ENCODE results near the gene PARD3B.

GRCh38 chr2:204507636-204508035, 37.6 kb upstream of the PARD3B start:
- TF ChIP-seq, protein P1, sequence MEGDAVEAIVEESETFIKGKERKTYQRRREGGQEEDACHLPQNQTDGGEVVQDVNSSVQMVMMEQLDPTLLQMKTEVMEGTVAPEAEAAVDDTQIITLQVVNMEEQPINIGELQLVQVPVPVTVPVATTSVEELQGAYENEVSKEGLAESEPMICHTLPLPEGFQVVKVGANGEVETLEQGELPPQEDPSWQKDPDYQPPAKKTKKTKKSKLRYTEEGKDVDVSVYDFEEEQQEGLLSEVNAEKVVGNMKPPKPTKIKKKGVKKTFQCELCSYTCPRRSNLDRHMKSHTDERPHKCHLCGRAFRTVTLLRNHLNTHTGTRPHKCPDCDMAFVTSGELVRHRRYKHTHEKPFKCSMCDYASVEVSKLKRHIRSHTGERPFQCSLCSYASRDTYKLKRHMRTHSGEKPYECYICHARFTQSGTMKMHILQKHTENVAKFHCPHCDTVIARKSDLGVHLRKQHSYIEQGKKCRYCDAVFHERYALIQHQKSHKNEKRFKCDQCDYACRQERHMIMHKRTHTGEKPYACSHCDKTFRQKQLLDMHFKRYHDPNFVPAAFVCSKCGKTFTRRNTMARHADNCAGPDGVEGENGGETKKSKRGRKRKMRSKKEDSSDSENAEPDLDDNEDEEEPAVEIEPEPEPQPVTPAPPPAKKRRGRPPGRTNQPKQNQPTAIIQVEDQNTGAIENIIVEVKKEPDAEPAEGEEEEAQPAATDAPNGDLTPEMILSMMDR (IDR thresholded peaks at IDR 0.05; ENCODE audit: low read length), result no peak
- no peak for TF ChIP-seq EZH2phosphoT487 (IDR thresholded peaks at IDR 0.05; ENCODE audit: low read length)

Measured in MM.1S (cell line).